Activated T-cell treated with anti-CD3 and anti-CD28 coated beads for 24 hours (primary cell): Measurements from ENCODE around the gene ROBO1.

Experiments
- DNase-seq: peaks from one replicate; pipeline ENCODE4 v3.0.0-alpha.2; 2020; ENCODE audit warnings: low read depth

ROBO1 gene

GRCh38 chr3:78978037-78978436, 789.8 kb downstream of the ROBO1 start:
- DNase-seq: no peak

- no peak for DNase-seq
These were observed 790.7 kb downstream of the ROBO1 start for GRCh38 chr3:78977073-78977472.

DNA sequence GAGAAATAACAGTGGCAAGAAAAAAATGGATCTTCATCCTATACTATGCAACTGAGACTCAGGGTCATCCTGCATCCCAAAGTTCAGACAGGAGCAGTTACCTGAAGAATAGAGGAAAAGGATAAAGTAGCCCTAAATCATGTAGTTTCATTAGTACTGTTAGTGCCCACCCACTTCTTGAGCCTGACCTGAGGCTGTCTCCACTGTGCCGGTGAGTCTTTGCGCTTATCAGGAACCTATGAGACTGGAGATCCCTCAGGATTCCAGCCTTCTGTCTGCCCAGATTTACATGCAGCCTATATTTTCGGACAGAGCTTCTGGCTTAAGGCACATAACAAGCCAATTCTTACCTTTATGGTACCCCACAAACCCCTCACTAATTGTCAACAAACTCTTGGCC, 791.6 kb downstream of the ROBO1 start:
- DNase-seq: no peak

DNA sequence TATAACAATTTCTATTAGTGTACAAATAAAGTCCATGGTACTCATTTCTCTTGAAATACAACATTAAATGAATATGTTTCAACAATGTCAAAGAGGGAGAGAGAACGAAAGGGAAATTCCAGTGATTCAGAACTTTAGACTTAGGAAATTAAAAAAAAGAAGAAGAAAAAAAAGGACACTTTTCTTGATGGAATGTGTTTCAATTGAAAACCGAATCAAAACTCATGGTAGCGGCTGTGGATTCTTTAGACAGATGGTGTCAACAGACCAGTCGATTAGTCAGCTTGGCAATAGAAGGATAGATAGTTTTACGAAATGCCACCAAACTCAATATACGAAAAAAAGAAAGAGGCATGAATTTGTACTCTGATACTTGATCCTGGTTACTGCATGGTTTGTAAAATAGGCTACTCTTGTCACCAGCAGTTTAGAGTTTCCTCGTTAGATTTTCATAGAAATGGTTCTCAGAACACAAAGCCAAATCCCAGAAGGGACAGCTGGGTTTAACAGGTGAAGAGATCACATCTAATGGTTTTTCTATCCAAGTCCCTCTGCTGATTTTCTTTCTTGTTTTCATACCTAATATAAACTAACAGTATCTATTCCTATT, 793.5 kb downstream of the ROBO1 start:
- no peak for DNase-seq

GRCh38 chr3:78972617-78973301, 795.0 kb downstream of the ROBO1 start:
- DNase-seq: no peak

DNA sequence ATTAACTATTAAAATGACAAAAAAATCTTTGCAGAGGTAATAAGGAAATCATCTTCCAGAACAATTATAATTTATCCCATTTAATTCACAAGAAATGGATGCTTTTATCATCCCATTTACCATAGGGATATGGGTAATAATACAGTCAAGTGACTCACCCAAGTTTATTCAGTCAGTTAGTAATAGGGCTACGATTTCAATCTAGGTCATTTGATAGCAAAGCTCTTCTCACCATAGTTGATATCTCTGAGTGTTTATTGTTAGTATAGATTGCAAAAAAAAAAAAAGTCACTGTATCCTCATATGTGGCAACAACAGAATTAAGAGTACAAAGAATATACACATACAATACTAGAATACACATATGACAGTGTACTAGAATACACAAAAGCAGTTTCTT, 797.1 kb downstream of the ROBO1 start:
- DNase-seq: no peak

DNA sequence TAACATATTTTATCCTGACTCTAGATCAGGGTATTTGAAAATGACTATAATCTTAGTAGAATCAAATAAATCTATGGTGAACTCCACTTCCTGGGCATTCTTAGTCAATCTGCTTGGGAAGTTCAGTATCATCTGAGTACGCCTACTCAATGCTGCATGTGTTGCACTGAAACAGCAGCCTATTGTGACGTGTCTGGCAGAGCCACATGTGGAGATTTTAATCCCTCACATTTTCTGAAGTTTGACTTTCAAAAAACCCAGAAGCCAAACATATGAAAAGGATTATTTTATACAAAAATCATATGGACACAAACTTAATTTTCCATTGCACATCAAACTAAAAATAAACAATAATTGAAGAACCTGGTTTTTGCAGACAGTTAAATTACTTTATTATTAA, 798.3 kb downstream of the ROBO1 start:
- no peak for DNase-seq

DNA sequence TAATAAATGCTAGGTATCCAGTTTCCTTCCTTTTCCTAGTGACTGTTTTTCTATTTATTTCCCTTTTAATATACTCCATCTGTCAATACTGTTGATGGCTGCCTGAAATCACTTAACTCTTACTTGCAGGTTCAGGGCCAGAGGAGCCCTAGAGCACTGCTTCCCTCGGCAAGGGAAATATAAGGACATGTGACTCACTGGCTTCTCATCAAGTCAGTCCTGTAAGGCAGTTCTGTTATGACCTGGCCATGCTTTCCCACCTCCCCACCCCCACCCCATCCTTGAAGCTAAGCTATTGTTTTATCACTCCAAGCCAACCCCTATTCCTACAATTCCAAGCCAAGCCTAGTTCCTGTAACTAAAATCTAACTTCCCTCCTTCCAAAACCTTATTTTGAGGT, 800.7 kb downstream of the ROBO1 start:
- DNase-seq: no peak

- no peak for DNase-seq
These were observed 804.0 kb downstream of the ROBO1 start for GRCh38 chr3:78963771-78964170.

DNA sequence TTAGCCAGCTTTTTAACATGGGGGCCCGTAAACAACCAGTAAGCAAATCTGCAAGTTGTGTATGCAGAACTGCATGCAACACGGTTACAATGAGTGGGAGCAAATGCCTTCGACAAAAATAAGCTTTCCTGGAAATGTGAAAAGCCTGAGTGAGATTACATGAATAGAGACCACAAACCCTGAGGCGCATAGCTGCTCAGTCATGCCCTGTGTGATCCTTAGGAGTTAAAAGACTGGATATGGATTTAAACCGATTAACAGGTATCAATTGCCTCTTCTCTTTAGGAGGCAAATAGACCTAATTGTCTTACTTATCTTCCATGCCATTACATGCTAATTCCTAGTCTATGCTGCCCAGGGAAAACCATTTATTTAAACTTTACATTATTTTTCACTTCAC, 810.3 kb downstream of the ROBO1 start:
- DNase-seq: no peak

DNA sequence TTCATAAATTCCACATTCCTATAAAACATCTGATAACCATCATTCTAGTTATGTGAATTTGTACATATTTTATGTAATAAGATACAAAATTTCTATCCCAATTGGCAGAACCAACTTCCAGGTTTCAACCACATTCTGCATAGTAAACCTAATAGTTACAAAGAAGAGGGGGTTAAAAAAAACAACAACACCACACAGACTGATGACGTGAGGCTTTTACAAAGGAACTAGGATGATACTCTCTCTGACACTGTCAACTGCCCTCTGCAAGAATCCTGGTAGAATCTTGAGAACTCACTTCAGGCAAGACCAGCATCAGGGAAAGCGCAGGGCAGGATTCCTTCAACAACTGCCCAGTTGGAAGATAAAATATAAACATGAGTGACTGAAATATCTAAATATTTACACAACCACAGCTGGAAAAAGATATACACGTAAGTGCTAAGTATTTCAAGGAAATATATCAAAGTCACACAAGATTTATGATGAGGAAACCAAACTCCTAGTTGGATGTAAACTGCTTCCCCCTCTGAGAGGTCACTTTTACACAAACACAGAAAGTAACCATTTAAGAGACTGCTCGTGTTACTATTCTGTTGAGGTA, 816.4 kb downstream of the ROBO1 start:
- no peak for DNase-seq

DNA sequence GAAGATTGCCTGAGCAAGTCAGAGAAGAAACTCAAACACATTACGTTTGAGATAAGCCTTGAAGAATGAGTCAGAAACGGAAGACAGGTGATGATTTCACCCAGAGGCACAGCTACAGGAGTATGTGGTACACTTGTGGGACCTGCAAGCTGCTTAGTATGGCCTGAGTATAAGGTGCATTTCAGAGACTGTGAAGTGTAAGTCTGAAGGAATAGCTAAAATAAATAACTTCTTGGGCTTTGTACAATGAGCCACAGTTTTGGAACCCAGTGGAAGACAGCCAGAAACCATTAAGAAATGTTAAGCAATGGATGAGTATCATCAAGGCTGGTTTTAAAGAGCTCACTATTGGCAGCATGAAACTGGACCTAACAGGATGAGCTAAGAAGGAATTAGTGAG, 826.2 kb downstream of the ROBO1 start:
- no peak for DNase-seq

DNA sequence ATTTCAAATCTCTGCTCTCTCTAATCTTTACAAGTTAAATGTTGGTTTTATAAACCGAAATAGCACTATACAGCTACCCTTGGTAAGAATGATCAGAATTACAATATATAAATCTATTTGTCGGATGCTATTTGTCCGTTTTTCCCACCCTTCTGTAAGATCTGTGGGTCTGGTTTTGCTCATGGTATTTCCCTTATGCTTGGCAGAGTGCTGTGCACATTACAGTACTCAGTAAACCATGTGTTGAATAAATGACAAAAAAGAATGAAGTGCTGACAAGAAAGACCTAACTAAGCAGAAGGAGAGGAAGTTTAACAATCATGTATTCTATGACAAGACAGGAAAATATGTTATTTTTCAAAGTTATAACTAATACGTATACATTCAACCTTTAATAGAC, 827.2 kb downstream of the ROBO1 start:
- DNase-seq: no peak

DNA sequence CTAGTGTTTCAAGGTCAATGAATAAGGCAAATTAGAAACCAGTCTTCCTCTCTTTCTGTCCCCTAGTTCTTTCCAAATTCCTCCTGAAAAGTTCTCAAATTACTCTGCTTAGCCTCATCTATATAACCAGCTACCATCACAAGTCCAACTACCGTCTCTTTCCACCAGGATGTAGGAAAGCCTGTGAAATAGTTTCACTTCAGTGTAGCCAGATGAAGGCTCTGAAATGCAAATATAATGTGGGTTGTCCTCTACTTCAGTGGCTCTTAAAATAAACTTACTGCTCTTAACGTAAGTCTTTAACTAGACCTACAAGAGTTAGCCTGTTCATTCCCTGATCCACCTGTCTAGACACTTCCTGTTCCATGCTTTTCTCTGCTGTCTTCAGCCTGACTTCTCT, 827.7 kb downstream of the ROBO1 start:
- no peak for DNase-seq

- no peak for DNase-seq
These were observed 830.3 kb downstream of the ROBO1 start for GRCh38 chr3:78937475-78937874.

DNA sequence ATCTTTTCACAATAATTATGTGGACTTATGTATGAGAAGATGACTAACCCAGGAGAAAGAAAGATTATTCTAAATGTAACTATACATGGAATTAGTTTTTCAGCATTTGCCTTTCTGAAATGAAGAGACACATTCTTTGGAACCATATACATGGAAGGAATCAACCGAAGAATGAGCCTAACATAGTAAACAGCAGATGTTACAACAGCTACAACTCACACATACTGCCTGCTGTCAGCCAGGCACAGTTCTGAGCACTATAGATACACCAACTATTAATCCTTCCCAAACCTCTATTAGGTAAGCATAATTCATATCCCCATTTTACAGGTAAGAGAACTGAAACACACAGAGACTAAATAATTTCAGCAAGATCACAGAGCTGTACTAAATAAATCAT, 840.0 kb downstream of the ROBO1 start:
- DNase-seq: no peak

DNA sequence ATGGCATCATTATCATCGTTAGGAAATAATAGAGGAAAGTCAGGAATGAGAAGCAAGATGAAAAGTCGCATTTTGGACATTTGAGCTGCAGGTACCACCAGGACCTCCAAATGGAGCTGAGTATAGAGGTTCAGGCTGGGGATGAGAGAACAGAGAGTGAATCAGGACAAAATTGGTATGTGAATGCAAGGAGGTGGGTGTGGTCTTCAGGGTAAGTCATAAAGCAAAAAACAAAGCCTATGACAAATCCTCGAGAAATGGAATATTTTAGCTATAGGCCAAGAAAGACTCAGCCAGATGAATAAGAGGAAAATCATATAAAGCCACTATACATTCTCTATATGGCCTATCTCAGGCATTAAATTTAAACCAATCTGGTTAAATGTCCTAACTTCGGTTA, 841.3 kb downstream of the ROBO1 start:
- DNase-seq: no peak

DNA sequence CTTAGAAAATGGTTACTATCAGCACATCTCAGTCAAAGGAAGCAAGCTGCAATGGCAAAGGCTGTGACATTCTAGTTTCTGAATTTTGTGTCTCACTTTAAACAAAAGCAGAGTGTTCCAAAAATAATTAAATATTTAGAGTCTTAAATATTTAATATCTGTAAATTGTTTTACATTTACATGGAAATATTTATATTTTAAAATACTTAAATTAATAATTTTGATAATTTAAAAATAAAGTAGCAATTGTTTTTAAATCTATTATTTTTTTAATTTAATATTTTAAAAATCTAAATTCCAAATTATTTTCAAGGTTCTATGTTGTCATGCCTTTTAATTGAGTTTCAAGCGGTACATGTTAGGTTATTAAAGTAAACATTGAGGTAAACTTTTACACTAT, 843.1 kb downstream of the ROBO1 start:
- DNase-seq: no peak

DNA sequence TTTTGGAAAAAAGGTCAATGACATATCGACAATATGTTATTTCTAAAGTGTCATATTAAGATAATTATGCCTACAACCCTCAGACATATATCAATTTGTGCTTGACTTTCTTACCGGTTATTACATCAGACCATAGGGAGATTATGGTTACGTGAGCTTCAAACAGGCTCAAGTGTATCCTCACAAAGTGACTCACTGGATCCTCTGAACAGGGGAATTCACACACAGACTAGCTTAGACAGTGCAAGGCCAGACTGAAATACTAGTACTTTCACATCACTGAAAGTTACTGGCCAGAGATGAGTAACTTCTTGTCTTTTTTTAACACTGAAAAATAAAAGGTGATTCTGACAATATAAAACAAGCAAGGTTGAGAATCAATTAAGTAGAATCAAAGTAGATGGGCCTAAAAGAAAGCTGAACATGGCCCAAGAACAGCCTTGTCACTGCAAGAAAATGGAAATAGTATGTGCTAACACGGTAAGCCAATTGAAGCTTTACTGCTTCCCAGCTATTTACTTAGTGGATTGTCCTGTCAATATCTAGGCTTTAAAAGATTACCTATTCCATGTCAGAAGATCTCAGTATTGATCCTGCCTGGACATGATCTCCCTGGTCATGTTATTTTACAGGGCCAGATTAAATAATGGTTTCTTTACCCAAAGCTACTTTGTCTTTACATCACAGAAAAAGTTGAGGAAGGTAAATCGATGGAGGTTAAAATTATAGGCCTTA, 848.6 kb downstream of the ROBO1 start:
- no peak for DNase-seq

GRCh38 chr3:78918361-78919020, 849.3 kb downstream of the ROBO1 start:
- no peak for DNase-seq

GRCh38 chr3:78917536-78917935, 850.3 kb downstream of the ROBO1 start:
- DNase-seq: no peak

DNA sequence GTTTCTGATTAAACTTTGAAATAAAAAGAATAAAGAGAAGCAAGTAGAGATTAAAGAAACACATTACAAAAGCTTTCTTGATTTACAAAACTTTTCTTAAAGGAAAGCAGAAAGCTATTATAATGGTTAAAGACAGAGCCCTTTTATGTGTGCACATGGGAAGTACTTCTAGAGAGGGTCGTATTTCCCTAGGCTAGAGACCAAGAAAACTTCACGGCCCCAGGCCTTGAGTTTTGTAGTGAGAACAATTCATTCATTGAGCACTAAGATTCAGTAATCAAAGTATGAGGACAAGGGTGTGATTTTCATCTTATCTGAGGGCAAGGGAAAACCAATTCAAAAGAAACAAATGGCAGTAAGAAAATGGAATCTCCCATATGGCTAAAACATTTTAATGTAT, 854.1 kb downstream of the ROBO1 start:
- DNase-seq: no peak

- DNase-seq: no peak
These were observed 855.1 kb downstream of the ROBO1 start for GRCh38 chr3:78912687-78913086.
